Neuronal stem cell (in vitro differentiated cells): ENCODE data around the gene RITA1.
A peak's percentile ranks its signal among the peaks of the same experiment; 100 is the strongest.

Experiments used
- DNase-seq: peaks from one replicate; pipeline ENCODE4 v3.0.0-alpha.2; 2013; ENCODE audit warnings: low spot score
- H2AFZ ChIP-seq: one replicate; pipeline ENCODE4 v1.6.1; 2013; ENCODE audit warnings: mild to moderate bottlenecking, low read length, inconsistent platforms
- H2AK5ac ChIP-seq: 2 replicates; pipeline ENCODE4 v1.6.1; 2013; ENCODE audit warnings: low read depth, mild to moderate bottlenecking, inconsistent platforms, low read length, moderate library complexity, mixed read lengths
- H2BK120ac ChIP-seq: 2 replicates; pipeline ENCODE4 v1.6.1; 2013; ENCODE audit warnings: low read depth, mild to moderate bottlenecking, inconsistent platforms, low read length, moderate library complexity, mixed read lengths
- H2BK12ac ChIP-seq: one replicate; pipeline ENCODE4 v1.6.1; 2013; ENCODE audit warnings: low read length, inconsistent platforms
- H2BK15ac ChIP-seq: 2 replicates; pipeline ENCODE4 v1.6.1; 2013; ENCODE audit warnings: mild to moderate bottlenecking, low read length, inconsistent platforms, mixed read lengths
- H2BK5ac ChIP-seq: one replicate; pipeline ENCODE4 v1.6.1; 2013; ENCODE audit warnings: inconsistent platforms, mild to moderate bottlenecking, low read length, moderate library complexity
- H3K14ac ChIP-seq: one replicate; pipeline ENCODE4 v1.6.1; 2013; ENCODE audit warnings: low read length, inconsistent platforms
- H3K18ac ChIP-seq: 2 replicates; pipeline ENCODE4 v1.6.1; 2013; ENCODE audit warnings: low read length, inconsistent platforms
- H3K23ac ChIP-seq: 2 replicates; pipeline ENCODE4 v1.6.1; 2013; ENCODE audit warnings: low read depth, mild to moderate bottlenecking, mixed read lengths, low read length, inconsistent platforms; ENCODE audit not compliant: poor library complexity
- H3K27ac ChIP-seq: replicated peaks from 3 replicates; pipeline ENCODE4 v1.5.1; 2013; ENCODE audit warnings: low read length, inconsistent platforms
- H3K27me3 ChIP-seq, 3 experiments: 2 replicates each; pipeline ENCODE4 v1.6.1; 2013; ENCODE audit warnings: low read length in 3 of 3, mild to moderate bottlenecking in 2 of 3, inconsistent platforms in 1 of 3, low read depth in 1 of 3, mixed read lengths in 1 of 3, moderate library complexity in 1 of 3; ENCODE audit not compliant: control insufficient read depth in 3 of 3, insufficient read depth in 3 of 3
- H3K36me3 ChIP-seq, 2 donors: replicated peaks in 1 of 2; 2 replicates each; pipeline ENCODE4 v1.6.1; 2013; ENCODE audit warnings: low read length in 2 of 2; ENCODE audit not compliant: control insufficient read depth in 2 of 2, insufficient read depth in 2 of 2
- H3K4ac ChIP-seq: 2 replicates; pipeline ENCODE4 v1.6.1; 2013; ENCODE audit warnings: inconsistent platforms, mild to moderate bottlenecking, low read length, moderate library complexity
- H3K4me1 ChIP-seq, 2 donors: 1 replicate in 1 of 2; 2 replicates in 1 of 2; pipeline ENCODE4 v1.6.1; 2013; ENCODE audit warnings: low read length in 2 of 2, low read depth in 1 of 2; ENCODE audit not compliant: control insufficient read depth in 2 of 2, insufficient read depth in 1 of 2
- H3K4me2 ChIP-seq: one replicate; pipeline ENCODE4 v1.6.1; 2013; ENCODE audit warnings: mild to moderate bottlenecking, low read length, inconsistent platforms; ENCODE audit not compliant: insufficient read depth, poor library complexity, severe bottlenecking
- H3K4me3 ChIP-seq, 2 donors: 2 replicates each; pipeline ENCODE4 v1.5.1; 2013; ENCODE audit warnings: low read length in 2 of 2, mild to moderate bottlenecking in 2 of 2, inconsistent platforms in 1 of 2, moderate library complexity in 1 of 2
- H3K79me1 ChIP-seq: one replicate; pipeline ENCODE4 v1.6.1; 2013; ENCODE audit warnings: low read depth, mild to moderate bottlenecking, inconsistent platforms, low read length, moderate library complexity
- H3K9ac ChIP-seq: one replicate; pipeline ENCODE4 v1.6.1; 2013; ENCODE audit warnings: mild to moderate bottlenecking, low read depth, low read length, inconsistent platforms; ENCODE audit not compliant: poor library complexity
- H3K9me3 ChIP-seq, 2 donors: replicated peaks in 1 of 2; 2 replicates each; pipeline versions ENCODE3 to v1.6.1; 2013; ENCODE audit warnings: low read length in 2 of 2, mild to moderate bottlenecking in 2 of 2, inconsistent platforms in 1 of 2, low read depth in 1 of 2, mixed read lengths in 1 of 2, moderate library complexity in 1 of 2; ENCODE audit not compliant: control insufficient read depth in 2 of 2, insufficient read depth in 1 of 2
- H4K8ac ChIP-seq: one replicate; pipeline ENCODE4 v1.6.1; 2013; ENCODE audit warnings: low read depth, mild to moderate bottlenecking, inconsistent platforms, low read length, moderate library complexity
- H4K91ac ChIP-seq: one replicate; pipeline ENCODE4 v1.6.1; 2013; ENCODE audit warnings: low read length, low read depth, mild to moderate bottlenecking, inconsistent platforms; ENCODE audit not compliant: poor library complexity
- WGBS, 2 donors: extraction: QIAGEN DNeasy Blood & Tissue Kit; methylation state at CpG; one replicate each; pipeline ENCODE4 v1.1.7; 2013; ENCODE audit warnings: missing lambda C conversion rate in 2 of 2, mixed read lengths in 1 of 2; ENCODE audit not compliant: insufficient read length in 2 of 2, insufficient replicate concordance in 1 of 2; ENCODE audit errors: extremely low coverage in 2 of 2; 5-methylcytosine and 5-hydroxymethylcytosine counted together

The RITA1 gene

DNA sequence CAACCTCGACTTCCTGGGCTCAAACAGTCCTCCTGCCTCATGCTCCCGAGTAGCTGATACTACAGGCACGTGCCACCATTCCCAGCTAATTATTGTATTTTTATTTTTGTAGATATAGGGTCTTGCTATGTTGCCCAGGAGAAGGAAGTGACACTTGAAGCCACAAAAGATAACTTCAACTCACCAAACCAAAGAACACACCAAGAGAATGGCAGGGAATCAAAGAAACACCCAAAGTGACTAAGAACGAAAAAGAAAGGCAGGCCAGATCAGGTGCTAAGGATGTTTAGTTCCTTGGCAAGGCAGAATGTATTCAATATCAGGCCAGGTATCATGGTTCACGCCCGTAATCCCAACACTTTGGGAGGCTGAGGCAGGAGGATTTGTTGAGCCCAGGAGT lies 25.6 kb downstream of the RITA1 start:
- WGBS, 2 donors = no CpG with 5 or more reads among the region's 6 CpGs
- Histone ChIP-seq H2BK15ac (no peak overlapping the region), H2BK120ac (no peak overlapping the region), H3K79me1 (no peaks in the 10 kb centered on the region), H2AFZ (no peak overlapping the region), H3K9me3 (peaks cover 0 to 5% of the 10 kb centered on the region in 2 donors), H3K36me3 (no peaks in the 10 kb centered on the region), H3K4ac (no peak overlapping the region), H2AK5ac (no peak overlapping the region), H2BK5ac (no peak overlapping the region), H3K9ac (no peak overlapping the region), H3K18ac (no peak overlapping the region), H4K8ac (no peak overlapping the region), H3K4me3 (no peak overlapping the region), H3K4me1 (no peaks in the 10 kb centered on the region), H3K27me3 (no peaks in the 10 kb centered on the region), H4K91ac (no peak overlapping the region), H3K14ac (no peak overlapping the region), H3K23ac (no peak overlapping the region), H3K4me2 (no peak overlapping the region), H3K27ac (no peak overlapping the region), H2BK12ac (no peak overlapping the region)
- no peak for DNase-seq

- H2AK5ac ChIP-seq = no peak overlapping the region
- no peak overlapping the region for H3K4me3 ChIP-seq
- no peak overlapping the region for H3K18ac ChIP-seq
- H3K27me3 ChIP-seq = no peaks in the 10 kb centered on the region
- H3K4ac ChIP-seq = no peak overlapping the region
- H2BK12ac ChIP-seq = no peak overlapping the region
- no peaks in the 10 kb centered on the region for H3K79me1 ChIP-seq
- no peak overlapping the region for H2BK120ac ChIP-seq
- no peak overlapping the region for H3K14ac ChIP-seq
- H3K23ac ChIP-seq = no peak overlapping the region
- H2BK5ac ChIP-seq = no peak overlapping the region
- H2BK15ac ChIP-seq = no peak overlapping the region
- no peak overlapping the region for H4K91ac ChIP-seq
- H3K36me3 ChIP-seq = no peaks in the 10 kb centered on the region
- H3K9me3 ChIP-seq = no peaks in the 10 kb centered on the region
- no CpG with 5 or more reads among the region's 5 CpGs for WGBS, 2 donors
- no peak overlapping the region for H4K8ac ChIP-seq
- no peak overlapping the region for H3K4me2 ChIP-seq
- no peak for DNase-seq
- H3K9ac ChIP-seq = no peak overlapping the region
- no peaks in the 10 kb centered on the region for H3K4me1 ChIP-seq
- H3K27ac ChIP-seq = no peak overlapping the region
- no peak overlapping the region for H2AFZ ChIP-seq
These were observed 29.4 kb downstream of the RITA1 start for GRCh38 chr12:113214895-113215400.

- no peaks in the 10 kb centered on the region for H3K9me3 ChIP-seq
- no peak overlapping the region for H2AK5ac ChIP-seq
- H2BK15ac ChIP-seq = no peak overlapping the region
- no peak overlapping the region for H2BK12ac ChIP-seq
- H3K4ac ChIP-seq = no peak overlapping the region
- no peak overlapping the region for H3K14ac ChIP-seq
- H3K79me1 ChIP-seq = no peaks in the 10 kb centered on the region
- H3K27me3 ChIP-seq = no peaks in the 10 kb centered on the region
- H2BK5ac ChIP-seq = no peak overlapping the region
- no peak overlapping the region for H4K91ac ChIP-seq
- H3K4me1 ChIP-seq = peaks cover 0 to 2% of the 10 kb centered on the region in 2 donors
- no peak overlapping the region for H3K9ac ChIP-seq
- WGBS, 2 donors = no CpG with 5 or more reads among the region's 2 CpGs
- no peak overlapping the region for H3K4me3 ChIP-seq
- no peak overlapping the region for H2AFZ ChIP-seq
- H4K8ac ChIP-seq = no peak overlapping the region
- DNase-seq = no peak
- H3K23ac ChIP-seq = no peak overlapping the region
- no peak overlapping the region for H3K18ac ChIP-seq
- no peak overlapping the region for H3K4me2 ChIP-seq
- H2BK120ac ChIP-seq = no peak overlapping the region
- no peak overlapping the region for H3K27ac ChIP-seq
- no peaks in the 10 kb centered on the region for H3K36me3 ChIP-seq
These were observed 30.5 kb downstream of the RITA1 start for GRCh38 chr12:113216027-113216426.

- no peak for DNase-seq
- H2BK120ac ChIP-seq = no peak overlapping the region
- no peak overlapping the region for H2BK12ac ChIP-seq
- no peak overlapping the region for H3K27ac ChIP-seq
- H2BK15ac ChIP-seq = no peak overlapping the region
- no peak overlapping the region for H2AK5ac ChIP-seq
- H3K27me3 ChIP-seq = no peaks in the 10 kb centered on the region
- no peak overlapping the region for H3K14ac ChIP-seq
- peak overlapping the region; percentile 41 for H3K18ac ChIP-seq
- H2AFZ ChIP-seq = peak overlapping the region; percentile 88
- no peaks in the 10 kb centered on the region for H3K36me3 ChIP-seq
- H2BK5ac ChIP-seq = no peak overlapping the region
- no peaks in the 10 kb centered on the region for H3K9me3 ChIP-seq
- no peak overlapping the region for H3K4ac ChIP-seq
- peaks cover 4 to 11% of the 10 kb centered on the region in 2 donors for H3K4me1 ChIP-seq
- no peaks in the 10 kb centered on the region for H3K79me1 ChIP-seq
- H3K4me2 ChIP-seq = peak overlapping the region; percentile 81
- H3K9ac ChIP-seq = no peak overlapping the region
- WGBS, 2 donors = no CpG with 5 or more reads among the region's 23 CpGs
- no peak overlapping the region for H4K91ac ChIP-seq
- H4K8ac ChIP-seq = no peak overlapping the region
- no peak overlapping the region for H3K23ac ChIP-seq
- peak overlapping the region; percentile 65 to 84 for H3K4me3 ChIP-seq
These were observed 35.2 kb downstream of the RITA1 start for GRCh38 chr12:113220593-113221180.
